ENCODE measurements around the gene C6orf15.
A peak's percentile ranks its signal among the peaks of the same experiment; 100 is the strongest.

Gene C6orf15

DNA sequence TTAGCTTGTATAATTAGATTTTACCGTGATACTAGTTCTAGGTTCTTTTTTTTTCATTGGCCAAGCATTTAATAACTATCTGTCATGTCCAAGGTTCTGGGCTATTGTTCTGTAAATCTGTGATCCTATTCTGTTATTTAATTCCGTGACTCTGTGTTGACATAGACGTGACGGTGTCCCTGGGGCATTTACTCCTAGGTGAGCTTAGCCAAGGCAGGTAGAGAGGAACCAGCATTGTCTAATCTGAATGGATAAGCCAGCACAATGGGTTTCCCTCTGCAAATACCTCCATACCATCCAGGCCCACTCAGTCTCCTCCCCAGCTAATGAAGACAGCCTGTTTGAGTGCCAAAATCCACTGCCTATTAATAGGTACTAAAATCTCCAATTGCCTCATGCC lies 16.8 kb upstream of the C6orf15 start:
- no peak for DNase-seq

GRCh38 chr6:31128093-31128676 lies 15.8 kb upstream of the C6orf15 start:
- peak; percentile 26 for DNase-seq

- no peak for DNase-seq
Measured at GRCh38 chr6:31126396-31127175, 14.2 kb upstream of the C6orf15 start.

DNA sequence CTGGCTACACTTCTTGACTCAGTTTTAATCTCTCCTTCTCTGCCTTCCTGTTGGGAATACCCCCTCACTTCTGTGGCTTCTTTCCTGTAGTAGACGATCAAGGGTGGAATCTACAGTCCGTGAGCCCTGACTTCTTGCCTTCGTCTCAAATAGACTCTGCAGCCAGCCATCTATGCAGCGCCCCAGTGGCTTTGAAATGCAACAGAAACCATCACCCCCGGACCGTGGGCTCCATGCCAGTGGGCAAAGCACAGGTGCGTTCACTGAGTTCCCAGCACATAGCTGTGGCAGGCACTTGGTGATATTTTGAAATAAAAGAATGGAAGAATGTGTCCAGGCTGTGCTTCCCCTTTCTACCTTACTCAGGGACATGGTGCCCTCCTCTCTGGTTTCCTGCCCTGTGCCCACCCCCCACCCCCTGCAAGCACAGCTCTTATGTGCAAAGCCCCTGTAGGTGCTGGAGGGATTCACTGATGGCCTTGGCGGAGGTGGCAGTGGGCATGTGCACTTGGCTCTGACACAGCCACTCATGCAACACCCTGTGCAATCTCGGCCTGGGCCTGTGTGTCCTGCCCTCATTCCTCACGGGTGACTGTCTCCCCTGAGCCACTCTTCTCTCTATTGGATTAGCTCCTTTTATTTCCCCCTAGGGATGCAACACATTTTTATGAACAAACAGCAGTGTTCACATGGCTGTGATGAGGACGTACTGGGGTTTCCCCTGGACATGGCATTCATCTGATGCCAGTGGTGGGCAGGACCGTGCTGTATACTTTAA lies 13.4 kb upstream of the C6orf15 start:
- peak; percentile 24 for DNase-seq

DNA sequence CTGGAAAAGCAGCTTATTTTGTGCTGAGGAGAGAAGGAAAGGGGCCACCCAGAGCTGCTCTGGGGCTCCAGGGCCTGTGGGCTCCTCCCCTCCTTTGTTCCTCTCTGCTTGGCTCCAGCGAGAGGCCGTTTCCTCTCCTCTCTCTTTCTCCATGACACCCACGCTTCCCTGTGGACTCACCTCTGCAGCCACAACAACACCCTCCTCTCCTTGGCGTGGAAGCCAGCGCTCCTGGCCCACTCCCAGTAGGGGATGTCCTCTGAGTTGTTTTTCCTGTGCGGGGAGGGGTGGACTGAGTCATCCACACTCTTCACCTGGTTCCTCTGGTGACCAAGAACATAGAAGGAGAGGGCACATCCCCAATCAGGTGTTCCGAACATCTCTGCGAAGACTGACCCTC lies 12.8 kb upstream of the C6orf15 start:
- DNase-seq, result peak; percentile 68

DNA sequence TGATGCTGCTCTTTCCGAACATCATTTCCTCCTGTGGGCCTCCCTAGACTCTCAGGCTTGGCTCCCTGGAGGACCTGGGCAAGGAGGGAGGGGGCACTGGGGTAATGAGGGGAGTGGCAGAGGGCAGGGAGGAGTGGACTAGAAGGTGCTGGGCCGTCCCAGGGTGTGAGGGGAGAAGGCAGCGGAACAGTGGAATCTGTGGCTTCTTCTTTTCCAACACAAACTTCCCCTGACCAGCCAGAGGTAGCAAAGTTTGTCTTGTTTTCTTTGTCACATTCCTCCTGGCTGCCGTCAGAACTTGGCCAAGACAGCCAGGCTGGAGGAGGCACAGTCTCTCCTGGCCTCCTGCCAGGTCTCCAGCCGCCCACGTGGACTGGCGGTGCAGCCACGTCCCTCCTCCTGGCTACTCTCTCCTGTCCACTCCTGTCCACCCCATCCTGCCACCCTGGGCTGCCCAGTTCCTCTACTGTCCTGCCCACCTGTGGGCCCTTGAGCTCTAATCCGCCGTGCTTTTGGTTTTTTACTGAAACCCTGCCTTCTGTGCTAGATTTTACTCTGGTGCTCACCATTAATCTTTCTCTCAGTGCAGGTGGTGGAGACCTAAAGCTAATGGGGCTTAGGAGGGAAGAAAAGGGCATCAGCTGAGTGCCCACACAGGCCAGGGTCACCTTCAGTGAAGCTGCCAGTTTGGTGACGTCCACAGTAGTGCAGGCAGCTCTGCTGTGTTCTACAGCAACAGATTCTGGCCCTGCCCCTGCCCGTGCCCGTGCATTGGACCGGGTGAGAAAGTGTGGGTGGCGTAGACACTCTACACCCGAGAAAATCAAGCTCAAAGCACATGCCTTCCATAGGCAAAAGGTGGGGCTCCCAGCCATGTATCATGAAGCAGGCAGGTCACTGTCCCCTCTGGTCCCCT lies 10.7 kb upstream of the C6orf15 start:
- peak; percentile 89 for DNase-seq

GRCh38 chr6:31121131-31121790 lies 8.9 kb upstream of the C6orf15 start:
- DNase-seq, result no peak

DNA sequence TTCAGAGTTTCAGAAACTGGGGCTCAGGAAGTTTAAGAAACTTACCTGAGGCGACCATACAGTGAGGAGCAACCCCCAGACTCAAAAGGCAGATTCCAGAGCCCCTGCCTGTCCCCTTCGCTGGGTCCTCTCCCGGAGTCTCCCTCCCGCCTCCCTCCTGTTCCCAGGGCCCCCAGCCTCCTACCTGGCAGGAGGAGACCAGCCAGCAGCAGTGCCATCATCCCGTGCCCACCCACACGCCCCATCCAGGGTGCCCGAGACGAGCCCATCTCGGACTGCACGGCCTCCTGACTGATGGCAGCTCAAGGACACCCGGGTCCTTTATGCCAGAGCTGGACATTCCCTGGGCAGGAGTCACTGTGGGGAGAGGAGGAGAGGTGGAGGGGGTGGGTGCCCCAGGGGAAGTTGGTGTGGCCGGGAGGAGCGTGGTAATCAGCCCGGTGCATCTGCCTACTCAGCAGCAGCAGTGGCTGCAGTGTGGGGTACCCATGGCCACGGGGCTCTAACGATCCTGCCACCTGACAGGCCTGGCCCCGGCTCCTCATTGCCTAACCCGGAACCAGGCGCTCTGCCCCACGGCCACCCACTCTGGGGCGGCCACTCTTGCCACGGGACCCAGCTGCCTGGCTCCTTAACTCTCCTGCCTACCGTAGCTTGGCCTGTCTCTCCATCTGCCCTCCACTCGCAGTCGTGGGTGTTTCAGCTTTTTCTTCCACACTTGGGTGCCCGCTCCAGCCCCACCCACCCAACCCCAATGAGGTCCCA lies 8.0 kb upstream of the C6orf15 start, which contains the start of gene CDSN:
Gene CDSN, minus strand, starts transcription at position 296 of the 765 bp plus-strand sequence. Its CDS starts 27 bp downstream, at position 269.
- DNase-seq, result no peak

DNA sequence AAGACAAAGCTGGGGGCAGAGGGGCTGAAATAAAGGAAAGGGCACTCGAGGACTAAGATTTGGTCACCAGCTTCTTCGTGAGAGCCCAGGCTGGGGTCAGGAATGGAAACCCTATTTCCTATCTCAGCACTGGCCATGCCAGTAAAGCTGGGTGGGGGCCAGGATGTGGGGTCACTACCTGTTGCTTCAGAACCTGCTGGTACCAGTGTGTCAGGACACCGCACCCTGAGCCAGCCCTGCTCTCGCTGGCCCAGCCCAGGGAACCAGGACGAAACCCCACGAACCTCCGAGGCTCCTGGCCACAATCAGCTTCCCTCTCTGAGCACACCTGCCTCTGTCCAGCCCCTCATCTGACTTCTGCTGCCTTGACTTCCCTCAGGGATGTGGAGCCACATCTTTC lies 5.8 kb upstream of the C6orf15 start:
- no peak for DNase-seq

DNA sequence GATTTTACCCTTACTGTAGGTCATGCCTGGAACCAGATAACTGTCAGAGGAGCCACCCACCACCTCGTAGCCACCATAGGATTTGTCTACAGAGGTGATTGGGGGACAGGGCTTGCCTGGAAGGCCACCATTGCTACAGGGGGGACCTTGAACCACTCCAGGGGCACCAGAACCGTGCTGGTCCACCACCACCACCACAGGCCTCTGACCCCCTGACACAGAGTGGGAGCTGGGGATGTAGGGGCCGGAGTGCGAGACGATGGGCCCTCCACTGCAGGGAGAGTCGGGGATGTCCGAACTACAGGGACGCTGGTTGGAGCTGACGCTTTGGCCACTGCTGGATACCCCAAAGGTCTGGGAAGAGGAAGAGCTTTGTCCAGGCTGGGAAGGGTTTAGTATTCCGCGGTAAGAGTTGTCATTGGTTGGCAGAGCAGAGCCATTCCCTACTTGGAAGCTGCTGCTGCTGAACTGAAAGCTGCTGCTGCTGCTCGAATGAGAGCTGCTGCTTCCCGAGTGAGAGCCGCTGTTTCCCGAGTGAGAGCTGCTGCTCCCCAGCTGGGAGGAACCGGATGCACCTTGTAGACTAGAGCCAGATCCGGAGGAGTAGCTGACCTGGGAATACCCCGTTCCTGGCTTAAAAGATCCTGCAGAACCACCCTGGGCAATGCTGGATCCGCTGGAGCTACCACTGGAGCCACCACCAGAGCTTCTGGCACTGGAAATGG lies 4.4 kb upstream of the C6orf15 start:
- DNase-seq, result no peak

DNA sequence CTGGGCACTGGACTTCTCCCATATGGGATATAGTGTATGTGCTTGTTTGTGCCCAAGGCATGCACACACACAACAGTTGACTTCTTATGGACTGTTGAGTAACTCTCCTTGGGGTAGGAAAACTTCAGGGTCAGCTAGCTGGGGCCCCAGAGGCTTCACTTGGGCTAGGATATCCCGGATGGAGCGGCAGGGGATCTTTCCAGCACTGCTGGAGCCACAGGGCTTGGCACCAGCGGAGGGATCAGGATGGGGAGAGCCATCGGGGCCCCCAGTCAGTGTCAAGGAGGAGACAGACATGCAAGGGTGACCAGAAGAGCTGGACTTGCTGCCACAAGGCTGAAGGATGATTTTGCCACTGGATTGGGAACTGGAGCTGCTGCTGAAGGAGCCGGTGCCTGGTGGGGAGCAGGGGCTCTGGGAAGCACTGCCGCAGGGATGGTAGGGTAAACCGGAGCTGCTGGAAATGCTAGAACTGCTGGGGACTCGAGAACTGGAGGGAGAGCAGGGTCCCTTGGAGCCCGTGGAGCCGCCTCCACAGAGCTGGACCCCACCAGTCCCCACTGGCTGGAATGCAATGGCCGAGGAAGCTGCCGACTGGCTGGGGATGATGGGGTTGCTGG lies 3.7 kb upstream of the C6orf15 start:
- DNase-seq, result no peak

DNA sequence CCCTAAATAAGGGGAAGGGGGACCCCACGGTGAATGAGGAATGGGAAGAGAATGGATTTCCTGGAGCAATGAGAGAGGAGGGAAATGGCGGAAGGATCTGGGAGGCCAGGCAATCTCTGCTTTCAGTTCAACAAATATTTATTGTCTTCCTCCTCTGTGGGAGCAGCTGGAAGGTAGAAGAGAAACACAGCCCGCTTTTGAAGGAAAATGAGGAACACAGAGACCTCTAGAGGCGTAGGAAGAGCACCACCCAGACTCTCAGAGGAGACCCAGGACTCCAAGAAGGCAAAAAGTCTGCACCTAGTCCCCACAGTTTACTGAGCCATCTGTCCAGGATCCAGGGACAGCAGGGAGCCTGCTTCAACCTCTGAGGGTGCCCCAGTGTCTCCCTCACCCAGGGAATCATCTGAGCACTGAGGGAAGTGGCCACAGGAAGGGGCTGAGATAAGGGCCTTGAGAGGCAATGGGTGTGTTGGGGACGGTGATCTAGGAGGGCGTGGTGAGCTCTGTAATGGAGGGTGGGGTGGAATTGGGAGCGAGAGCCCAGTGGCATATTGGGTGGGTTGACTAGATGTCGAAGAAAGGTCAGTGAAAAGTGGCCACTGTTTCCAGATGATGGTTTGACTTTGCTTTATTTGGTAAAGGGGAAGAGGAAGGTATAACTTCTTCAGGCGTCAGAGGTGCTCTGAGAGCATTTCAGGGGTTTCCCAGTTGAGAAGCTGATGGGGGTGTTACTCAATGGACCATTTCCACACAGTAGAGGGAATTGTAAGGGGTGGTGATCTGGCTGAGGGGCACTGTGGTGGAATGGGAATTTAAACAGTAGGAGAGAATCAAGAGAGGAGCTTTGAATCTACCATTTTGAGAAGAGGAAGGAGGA lies 2.8 kb upstream of the C6orf15 start:
- DNase-seq, result peak; percentile 45

GRCh38 chr6:31114541-31114878 lies 2.1 kb upstream of the C6orf15 start, which contains the start of gene PSORS1C1:
Gene PSORS1C1, plus strand, starts transcription at chr6:31114800. Its CDS starts 14,833 bp downstream, at chr6:31129633.
- peak; percentile 94 for DNase-seq

DNA sequence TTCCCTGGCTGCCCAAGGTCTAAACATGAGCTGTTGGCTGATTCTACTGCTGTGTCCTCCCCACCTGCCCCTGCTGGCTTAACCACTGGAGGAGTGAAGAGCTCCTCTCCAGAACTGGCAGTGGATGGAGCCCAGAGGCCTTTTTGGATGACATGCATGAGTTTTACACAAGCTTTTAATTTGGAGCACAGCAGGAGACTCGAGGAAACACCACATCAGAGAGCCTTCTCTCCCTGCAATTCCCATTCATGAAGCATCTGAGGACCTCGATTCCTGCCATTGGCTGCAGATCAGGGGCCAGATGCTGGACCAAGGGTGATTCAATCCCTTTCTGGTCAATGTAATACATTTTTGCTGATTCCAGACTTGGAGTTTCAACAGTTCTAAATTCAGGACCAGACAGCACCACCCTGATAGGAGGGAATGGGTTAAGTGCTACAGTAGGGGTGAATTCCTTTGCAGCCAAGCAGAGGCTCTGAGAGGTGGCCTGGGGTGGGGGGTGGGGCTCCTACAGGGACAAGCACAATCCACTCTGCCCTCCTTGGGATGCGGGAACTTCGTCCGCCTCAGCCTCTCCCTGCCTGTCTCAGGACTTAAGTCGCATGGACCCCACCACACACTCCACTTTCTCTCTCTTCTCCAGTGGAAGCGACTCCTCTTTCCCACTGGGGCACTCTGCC lies 1.6 kb upstream of the C6orf15 start:
- no peak for DNase-seq

DNA sequence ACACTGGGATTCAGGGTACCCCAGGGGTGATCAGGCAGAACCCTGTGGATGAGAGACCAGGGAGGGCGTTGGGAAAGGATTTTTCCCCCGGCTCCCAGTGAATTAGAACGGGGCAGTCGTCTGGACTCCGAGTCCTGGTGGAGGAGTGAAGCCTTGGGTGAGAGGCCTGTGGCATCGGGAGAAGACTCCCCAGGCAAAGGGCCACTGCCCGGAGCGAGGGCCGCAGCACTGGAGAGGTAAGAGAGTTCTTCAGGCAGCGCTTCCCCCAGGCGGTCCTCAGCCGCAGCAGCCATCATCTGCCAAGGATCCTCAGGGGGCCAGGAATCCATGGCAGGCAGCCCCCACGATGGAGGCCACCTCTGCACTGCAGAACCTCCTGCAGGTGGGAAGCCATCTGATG lies 663 bp downstream of the C6orf15 start:
- DNase-seq, result no peak

DNA sequence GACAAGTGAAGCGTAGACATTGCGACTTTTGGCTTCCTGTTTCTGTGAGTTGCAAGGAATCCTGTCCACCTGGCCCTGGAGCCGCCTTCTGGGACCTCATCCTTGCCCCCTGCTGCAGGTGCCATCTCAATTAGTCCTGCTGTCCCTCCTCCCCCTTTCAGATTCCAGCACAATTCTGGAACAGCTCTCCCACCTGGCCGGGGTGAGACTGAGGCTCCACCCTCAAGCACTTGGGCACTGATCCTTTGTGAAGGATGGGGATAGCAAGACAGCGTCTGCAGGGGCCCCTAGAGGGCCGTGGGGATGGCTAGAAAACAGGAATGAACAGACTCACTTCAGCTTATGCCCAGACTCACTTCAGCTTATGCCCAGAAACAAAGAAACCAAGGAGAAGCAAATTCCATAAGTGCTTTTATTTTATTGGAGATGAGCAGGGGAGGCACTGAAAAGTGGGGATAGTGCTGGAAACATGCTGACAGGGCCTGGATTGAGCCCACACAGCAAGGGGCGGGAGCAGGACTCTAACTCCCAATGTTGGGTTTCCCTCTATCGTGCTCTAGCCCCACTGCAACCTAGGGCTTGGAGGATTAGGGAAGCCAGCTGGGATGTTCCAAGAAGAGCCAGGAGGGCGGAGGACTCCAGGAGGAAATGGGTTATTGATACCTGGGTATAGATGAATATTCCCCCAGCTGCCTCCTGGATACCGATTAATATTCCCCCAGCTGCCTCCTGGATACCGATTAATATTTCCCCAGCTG lies 1.4 kb downstream of the C6orf15 start:
- DNase-seq, result no peak

DNA sequence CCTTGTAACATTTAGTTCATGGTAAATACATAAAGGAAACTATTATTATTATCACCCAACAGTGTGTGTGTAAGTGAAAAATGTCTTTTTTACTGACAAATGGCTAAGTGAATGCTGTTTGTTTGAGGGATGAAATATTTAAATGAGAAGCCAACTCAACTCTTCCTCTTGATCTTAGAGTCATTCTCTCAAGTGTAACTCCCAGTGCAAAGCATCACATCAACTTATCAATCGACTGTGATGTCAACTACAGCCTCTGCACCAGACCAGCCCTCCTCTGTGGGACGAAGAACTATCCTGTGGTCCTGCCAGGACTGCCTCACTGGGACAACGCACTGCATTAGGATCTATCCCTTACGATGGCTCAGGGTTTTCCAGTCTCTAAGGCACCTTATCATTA lies 5.3 kb downstream of the C6orf15 start:
- DNase-seq, result no peak

GRCh38 chr6:31103136-31103535 lies 9.2 kb downstream of the C6orf15 start:
- no peak for DNase-seq

Measured in kidney glomerular epithelial cell (primary cell).